GM12872 (cell line): ENCODE data around the gene NUP98.

Source experiments
- TF ChIP-seq, protein P1 (sequence below): IDR thresholded peaks from 3 replicates; pipeline ENCODE4 v1.5.1; 2011; ENCODE audit warnings: low read depth, mild to moderate bottlenecking, low read length, moderate library complexity; ENCODE audit not compliant: insufficient read depth

Gene NUP98

DNA sequence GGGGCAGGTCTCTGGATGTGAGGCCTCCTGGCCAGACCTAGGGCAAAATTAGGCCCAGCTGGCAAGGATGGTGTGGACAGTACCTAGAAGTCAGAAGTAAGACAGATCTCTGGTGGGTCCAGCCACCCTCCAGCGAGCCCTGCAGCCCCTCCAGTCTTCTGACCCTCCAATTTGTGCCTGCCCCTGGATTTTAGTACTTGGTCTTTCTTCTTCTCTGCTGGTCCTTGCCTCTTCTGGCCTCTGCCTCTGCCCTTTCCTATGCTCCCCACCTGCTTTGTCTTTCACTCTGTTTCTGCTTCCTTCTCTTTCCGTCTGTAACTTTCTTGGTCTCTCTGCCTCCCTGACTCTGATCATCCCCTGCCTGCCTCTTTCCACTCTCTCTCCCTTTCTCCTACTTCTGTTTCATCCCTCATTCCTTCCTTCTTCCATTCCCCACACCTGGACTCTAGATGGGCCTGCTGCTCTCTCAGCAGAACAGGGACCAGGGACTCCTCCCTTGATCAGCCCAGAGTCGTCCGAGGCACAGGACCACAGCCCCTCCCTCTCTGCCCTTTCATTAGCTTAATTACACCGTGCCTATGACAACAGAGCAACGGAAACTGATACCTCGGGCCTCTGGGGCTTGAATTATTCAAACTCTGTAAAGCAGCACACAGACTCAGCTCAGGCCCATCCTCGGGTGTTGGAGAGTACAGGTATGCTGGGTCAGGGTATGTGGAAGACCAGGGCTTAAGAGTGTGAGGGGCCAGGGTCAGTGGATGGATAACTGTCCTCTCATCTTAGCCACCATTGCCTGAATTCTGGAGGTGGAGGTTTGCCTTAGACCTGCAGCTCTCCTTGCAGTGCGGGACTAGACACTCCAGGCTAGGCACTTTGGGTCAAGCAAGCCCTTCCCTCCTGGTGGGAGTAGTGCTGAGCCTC is 125.8 kb downstream of the NUP98 start, which contains the start of gene CHRNA10:
CHRNA10 (minus strand) TSS at position 51 of the 921 bp plus-strand sequence. CDS start 72 bp downstream, outside the sequence.
- TF ChIP-seq, protein P1, sequence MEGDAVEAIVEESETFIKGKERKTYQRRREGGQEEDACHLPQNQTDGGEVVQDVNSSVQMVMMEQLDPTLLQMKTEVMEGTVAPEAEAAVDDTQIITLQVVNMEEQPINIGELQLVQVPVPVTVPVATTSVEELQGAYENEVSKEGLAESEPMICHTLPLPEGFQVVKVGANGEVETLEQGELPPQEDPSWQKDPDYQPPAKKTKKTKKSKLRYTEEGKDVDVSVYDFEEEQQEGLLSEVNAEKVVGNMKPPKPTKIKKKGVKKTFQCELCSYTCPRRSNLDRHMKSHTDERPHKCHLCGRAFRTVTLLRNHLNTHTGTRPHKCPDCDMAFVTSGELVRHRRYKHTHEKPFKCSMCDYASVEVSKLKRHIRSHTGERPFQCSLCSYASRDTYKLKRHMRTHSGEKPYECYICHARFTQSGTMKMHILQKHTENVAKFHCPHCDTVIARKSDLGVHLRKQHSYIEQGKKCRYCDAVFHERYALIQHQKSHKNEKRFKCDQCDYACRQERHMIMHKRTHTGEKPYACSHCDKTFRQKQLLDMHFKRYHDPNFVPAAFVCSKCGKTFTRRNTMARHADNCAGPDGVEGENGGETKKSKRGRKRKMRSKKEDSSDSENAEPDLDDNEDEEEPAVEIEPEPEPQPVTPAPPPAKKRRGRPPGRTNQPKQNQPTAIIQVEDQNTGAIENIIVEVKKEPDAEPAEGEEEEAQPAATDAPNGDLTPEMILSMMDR: no peak

DNA sequence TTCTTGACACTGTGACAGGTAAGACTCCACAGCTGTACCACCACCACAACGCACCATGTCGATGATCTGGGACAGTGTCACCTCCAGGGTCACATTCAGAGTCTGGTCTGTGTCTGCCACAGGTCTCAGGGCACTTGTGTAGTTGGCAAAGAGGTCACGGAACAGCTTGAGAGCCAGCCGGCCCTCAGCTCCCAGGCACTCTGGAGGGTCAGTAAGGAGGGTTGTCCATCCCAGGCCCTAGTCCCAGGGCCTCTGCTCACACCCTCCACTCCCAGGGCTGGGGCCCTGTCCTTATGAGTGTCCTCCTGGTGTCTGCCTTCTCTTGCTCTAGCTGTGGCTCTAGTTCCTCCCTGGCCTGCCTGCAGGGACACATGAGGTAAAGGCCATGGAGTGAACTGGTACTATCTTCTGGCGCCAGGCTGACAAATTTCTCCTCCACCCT is 127.6 kb downstream of the NUP98 start:
- TF ChIP-seq, protein P1: no peak

DNA sequence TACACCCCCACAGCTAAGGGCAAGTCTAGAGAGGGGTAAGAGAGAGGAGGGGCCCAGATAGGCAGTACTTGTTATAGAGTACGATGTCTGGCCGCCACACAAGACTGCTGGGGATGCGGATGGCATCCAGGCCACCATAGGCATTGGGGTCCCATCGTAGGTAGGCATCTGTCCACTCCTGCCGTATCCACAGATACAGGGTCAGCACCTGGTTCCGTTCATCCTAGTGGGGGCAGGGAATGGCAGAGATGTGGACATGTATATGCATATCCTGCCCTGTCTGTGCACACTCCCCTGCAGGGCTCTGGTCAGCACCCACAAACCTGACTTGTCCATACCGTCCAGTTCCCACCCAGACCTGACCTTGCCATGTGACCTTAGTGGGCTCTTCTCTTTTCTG is 128.2 kb downstream of the NUP98 start:
- TF ChIP-seq, protein P1: no peak

DNA sequence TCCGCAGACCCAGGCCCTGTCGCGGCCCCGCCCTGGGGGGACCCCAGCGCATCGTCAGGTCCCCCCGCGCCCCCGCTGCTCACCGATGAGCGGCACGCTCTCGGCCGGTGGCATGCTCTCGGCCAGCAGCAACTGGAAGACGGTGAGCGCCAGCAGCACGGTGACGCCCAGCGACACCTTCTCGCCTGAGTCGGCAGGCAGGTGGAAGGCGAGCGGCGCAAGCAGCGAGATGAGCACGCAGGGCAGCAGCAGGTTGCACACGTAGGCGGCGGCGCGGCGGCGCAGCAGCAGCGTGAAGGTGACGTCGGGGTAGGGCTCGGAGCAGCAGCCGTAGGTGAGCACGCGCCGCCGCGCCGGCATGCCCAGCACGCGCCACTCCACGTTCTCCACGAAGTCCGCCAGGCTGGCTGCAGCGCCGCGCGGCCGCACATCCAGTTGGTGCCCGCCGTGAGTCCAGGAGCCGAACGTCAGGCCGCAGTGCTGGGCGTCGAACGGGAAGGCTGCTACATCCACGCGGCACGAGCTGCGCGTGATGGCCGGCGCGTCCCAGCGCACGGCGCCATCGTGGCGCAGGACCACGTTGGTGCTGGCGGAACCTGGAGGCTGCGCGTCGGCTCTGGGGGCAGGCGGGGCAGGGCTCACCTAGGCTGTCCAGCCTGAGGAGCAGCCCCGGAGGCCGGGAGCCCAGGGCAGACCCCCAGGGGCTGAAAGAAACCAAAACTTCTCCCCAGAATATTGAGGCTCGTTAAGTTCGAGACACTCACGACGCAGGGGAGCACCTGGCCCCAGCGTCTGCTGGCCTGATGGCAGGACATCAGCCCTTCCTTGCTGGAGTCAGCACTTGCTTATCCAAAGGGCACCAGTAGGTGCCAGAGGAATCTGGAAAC is 130.0 kb downstream of the NUP98 start:
- TF ChIP-seq, protein P1: no peak

DNA sequence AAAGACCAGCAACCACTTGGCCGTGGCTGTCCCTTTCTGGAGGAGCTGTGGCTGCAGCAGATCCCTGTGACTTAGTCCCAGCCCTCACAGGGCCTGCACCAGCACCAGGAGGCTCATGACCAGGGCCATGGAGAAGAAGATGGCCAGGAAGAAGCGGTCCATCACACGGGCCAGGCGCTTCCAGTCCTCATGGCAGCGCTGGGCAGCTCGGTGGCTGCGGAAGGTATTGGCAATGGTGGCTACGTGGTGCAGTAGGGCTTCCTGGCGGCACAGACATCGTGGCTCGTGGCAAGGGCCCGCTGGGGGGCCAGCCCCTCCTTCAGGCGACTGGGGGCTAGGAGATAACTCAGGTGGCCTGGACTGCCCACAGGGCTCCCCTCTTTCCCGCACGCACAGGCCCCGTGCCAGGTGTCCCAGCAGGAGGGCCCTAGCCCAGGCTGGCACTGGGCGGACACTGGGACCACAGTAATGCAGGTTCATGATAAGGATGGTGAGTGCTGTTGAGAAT is 131.3 kb downstream of the NUP98 start:
- TF ChIP-seq, protein P1: no peak

DNA sequence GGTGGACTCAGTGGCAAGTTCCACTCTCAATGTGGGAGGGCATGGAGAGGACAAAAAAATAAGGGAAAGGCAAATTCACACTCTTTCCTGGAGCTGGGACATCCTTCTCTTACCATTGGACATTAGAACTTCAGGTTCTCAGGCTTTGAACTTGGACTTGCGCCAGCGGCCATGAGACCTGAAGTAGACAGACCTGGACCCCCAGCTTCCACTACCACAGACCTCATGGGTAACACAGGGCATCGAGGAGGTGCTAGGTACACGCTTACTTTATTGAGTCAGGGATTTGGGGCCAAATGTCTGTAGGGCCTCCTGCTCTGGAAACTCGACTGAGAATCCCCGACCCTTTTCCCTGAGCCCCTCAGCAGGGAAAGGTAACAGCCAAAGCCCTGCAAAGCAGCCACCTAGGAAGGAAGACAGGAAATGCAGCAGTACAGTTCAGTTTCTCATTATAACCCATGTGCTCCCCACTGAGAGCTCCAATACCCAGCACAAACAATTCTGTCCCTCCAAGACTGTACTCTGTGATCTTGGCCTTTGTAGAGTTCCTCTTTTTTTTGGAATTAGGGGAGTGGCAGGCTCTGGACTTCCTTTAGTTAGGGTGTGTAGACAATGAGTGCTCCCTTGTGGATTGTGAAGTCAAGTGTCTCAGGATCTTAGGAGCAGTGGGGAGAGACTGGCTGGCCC is 131.9 kb downstream of the NUP98 start:
- TF ChIP-seq, protein P1: no peak
